Activated CD4-positive, alpha-beta T cell treated with anti-CD3 and anti-CD28 coated beads, Interleukin-2, amount 50 U/mL, for 48 hours (primary cell): ENCODE measurements around the gene TSPAN13.

Source experiments
- DNase-seq, 2 experiments: peaks; one replicate each; pipeline ENCODE4 v3.0.0-alpha.2; 2020

TSPAN13 gene

GRCh38 chr7:16778476-16778875 lies 24.9 kb downstream of the TSPAN13 start:
- no peak for DNase-seq

GRCh38 chr7:16779051-16779450 lies 25.5 kb downstream of the TSPAN13 start:
- DNase-seq: no peak

- no peak for DNase-seq
Measured at GRCh38 chr7:16780596-16780995, 27.0 kb downstream of the TSPAN13 start.

GRCh38 chr7:16785321-16785720 lies 31.8 kb downstream of the TSPAN13 start:
- no peak for DNase-seq

GRCh38 chr7:16785846-16786245 lies 32.3 kb downstream of the TSPAN13 start:
- no peak for DNase-seq

- no peak for DNase-seq
Measured at GRCh38 chr7:16786257-16786656, 32.7 kb downstream of the TSPAN13 start.

- DNase-seq: no peak
Measured at GRCh38 chr7:16787127-16787526, 33.6 kb downstream of the TSPAN13 start.

GRCh38 chr7:16791071-16791470 lies 37.5 kb downstream of the TSPAN13 start:
- DNase-seq: no peak

- no peak for DNase-seq
Measured at GRCh38 chr7:16791905-16792698, 38.5 kb downstream of the TSPAN13 start.

GRCh38 chr7:16794986-16795385 lies 41.4 kb downstream of the TSPAN13 start:
- no peak for DNase-seq

- no peak for DNase-seq
Measured at GRCh38 chr7:16795624-16796023, 42.1 kb downstream of the TSPAN13 start.

GRCh38 chr7:16801111-16801542 lies 47.6 kb downstream of the TSPAN13 start:
- no peak for DNase-seq

GRCh38 chr7:16801579-16801978 lies 48.0 kb downstream of the TSPAN13 start:
- DNase-seq: no peak

GRCh38 chr7:16803125-16803524 lies 49.6 kb downstream of the TSPAN13 start:
- no peak for DNase-seq

- no peak for DNase-seq
Measured at GRCh38 chr7:16803881-16804673, 50.5 kb downstream of the TSPAN13 start.

GRCh38 chr7:16804674-16805439 lies 51.3 kb downstream of the TSPAN13 start, which contains the start of gene AGR2:
Gene AGR2, minus strand, starts transcription at chr7:16804999. Its CDS starts 3,203 bp downstream, at chr7:16801796.
- no peak for DNase-seq

- no peak for DNase-seq
Measured at GRCh38 chr7:16805441-16805840, 51.9 kb downstream of the TSPAN13 start.

- no peak for DNase-seq
Measured at GRCh38 chr7:16810112-16810511, 56.6 kb downstream of the TSPAN13 start.

GRCh38 chr7:16810573-16810972 lies 57.0 kb downstream of the TSPAN13 start:
- no peak for DNase-seq

GRCh38 chr7:16811551-16811950 lies 58.0 kb downstream of the TSPAN13 start:
- no peak for DNase-seq

GRCh38 chr7:16812542-16813231 lies 59.1 kb downstream of the TSPAN13 start:
- no peak for DNase-seq

GRCh38 chr7:16813232-16813616 lies 59.7 kb downstream of the TSPAN13 start:
- DNase-seq: no peak

GRCh38 chr7:16815001-16815400 lies 61.4 kb downstream of the TSPAN13 start:
- no peak for DNase-seq
